Keratinocyte (primary cell): ENCODE data around the gene TMEM87A. TPM values are rescaled to one million over a fixed set of nuclear protein-coding genes. Genes with fewer than 3 reads are reported as not detected.

Experiments
- DNase-seq: peaks from one replicate; pipeline ENCODE4 v3.0.0-alpha.2; 2011; ENCODE audit warnings: low read depth, missing footprints, low spot score
- FAIRE-seq: peaks from 2 replicates; lab custom pipeline; 2011; peaks lifted over from hg19 to GRCh38; lab: Jason Lieb, UNC
- H2AFZ ChIP-seq: 2 replicates; pipeline ENCODE4 v1.6.0; 2012; ENCODE audit warnings: low read length, control low read depth, inconsistent platforms; ENCODE audit not compliant: control insufficient read depth
- H3K27ac ChIP-seq: 2 replicates; pipeline ENCODE4 v1.5.1; 2011; ENCODE audit warnings: low read length; ENCODE audit not compliant: control insufficient read depth, insufficient read depth
- H3K27me3 ChIP-seq: 3 replicates; pipeline ENCODE4 v1.6.0; 2011; ENCODE audit warnings: low read length; ENCODE audit not compliant: control insufficient read depth, insufficient read depth; ENCODE audit errors: extremely low read depth
- H3K36me3 ChIP-seq, 2 experiments: 2 replicates in 1 of 2; 3 replicates in 1 of 2; pipeline ENCODE4 v1.5.1; 2011; ENCODE audit warnings: low read length in 2 of 2, mild to moderate bottlenecking in 1 of 2; ENCODE audit not compliant: control insufficient read depth in 2 of 2, insufficient read depth in 2 of 2; ENCODE audit errors: extremely low read depth in 1 of 2
- H3K4me1 ChIP-seq: 3 replicates; pipeline ENCODE4 v1.5.1; 2011; ENCODE audit warnings: low read length; ENCODE audit not compliant: control insufficient read depth, insufficient read depth; ENCODE audit errors: extremely low read depth
- H3K4me2 ChIP-seq: 3 replicates; pipeline ENCODE4 v1.6.0; 2011; ENCODE audit warnings: low read depth, low read length; ENCODE audit not compliant: control insufficient read depth, insufficient read depth; ENCODE audit errors: extremely low read depth
- H3K4me3 ChIP-seq, 3 experiments: fragments of 200-600 bp in 1 of 3; sonication (generic) in 1 of 3; 2 replicates in 2 of 3; 3 replicates in 1 of 3; pipeline ENCODE4 v1.5.1; 2011 to 2016; ENCODE audit warnings: low read length in 3 of 3, mild to moderate bottlenecking in 3 of 3, control low read depth in 2 of 3, inconsistent platforms in 1 of 3, low read depth in 1 of 3, mixed read lengths in 1 of 3, mixed run types in 1 of 3, moderate library complexity in 1 of 3; ENCODE audit not compliant: control insufficient read depth in 2 of 3, insufficient read depth in 2 of 3; ENCODE audit errors: extremely low read depth in 1 of 3
- H3K79me2 ChIP-seq: 2 replicates; pipeline ENCODE4 v1.6.0; 2012; ENCODE audit warnings: low read length; ENCODE audit not compliant: control insufficient read depth, insufficient read depth
- H3K9ac ChIP-seq: 3 replicates; pipeline ENCODE4 v1.6.0; 2011; ENCODE audit warnings: low read length; ENCODE audit not compliant: control insufficient read depth, insufficient read depth; ENCODE audit errors: extremely low read depth
- H3K9me1 ChIP-seq: 3 replicates; pipeline ENCODE4 v1.6.0; 2011; ENCODE audit warnings: low read length; ENCODE audit not compliant: control insufficient read depth, insufficient read depth; ENCODE audit errors: extremely low read depth
- H3K9me3 ChIP-seq: 2 replicates; pipeline ENCODE4 v1.5.1; 2012; ENCODE audit warnings: low read depth, low read length; ENCODE audit not compliant: control insufficient read depth
- H4K20me1 ChIP-seq: 3 replicates; pipeline ENCODE4 v1.6.0; 2011; ENCODE audit warnings: low read length; ENCODE audit not compliant: control insufficient read depth, insufficient read depth; ENCODE audit errors: extremely low read depth
- CTCF ChIP-seq, 3 experiments: IDR thresholded peaks in 1 of 3; conservative IDR thresholded peaks in 1 of 3; optimal IDR thresholded peaks in 1 of 3; 2 replicates in 2 of 3; 3 replicates in 1 of 3; pipeline versions ENCODE3 to v1.5.1; 2011; ENCODE audit warnings: low read length in 3 of 3, mild to moderate bottlenecking in 3 of 3, moderate library complexity in 2 of 3, control low read depth in 1 of 3, inconsistent platforms in 1 of 3; ENCODE audit not compliant: insufficient read depth in 2 of 3; ENCODE audit errors: extremely low read depth in 1 of 3
- EZH2 ChIP-seq: IDR thresholded peaks from one replicate; pipeline ENCODE4 v1.6.1; 2012; ENCODE audit warnings: inconsistent platforms, mild to moderate bottlenecking, low read length, moderate library complexity
- dilution Hi-C: fragments of 300-500 bp; cut with MboI; formaldehyde crosslinking; loops from one replicate; pipeline ENCODE4 v1.7.0; 2020; ENCODE audit warnings: low sequenced_read_pairs; ENCODE audit not compliant: extremely low pct_ligation_motif_present
- polyA plus RNA-seq, 5 experiments: library from polyadenylated mRNA; depleted of rRNA in 3 of 5; stranded (reverse) in 3 of 5; stranded (forward) in 1 of 5; unstranded in 1 of 5; fragments of >200 nt; gene quantifications; 1 replicate in 1 of 5; 2 replicates in 3 of 5; 3 replicates in 1 of 5; pipeline versions ENCODE4 v1.2.1 to v1.2.3, GENCODE V29; 2011 to 2012; ENCODE audit warnings: missing spikeins in 2 of 5, low read depth in 1 of 5, low replicate concordance in 1 of 5

Gene TMEM87A
- polyA plus RNA-seq, 1 donor (not counting 4 experiments of a cell fraction or from before 2014, with no cell fraction given), result 43.7 TPM

DNA sequence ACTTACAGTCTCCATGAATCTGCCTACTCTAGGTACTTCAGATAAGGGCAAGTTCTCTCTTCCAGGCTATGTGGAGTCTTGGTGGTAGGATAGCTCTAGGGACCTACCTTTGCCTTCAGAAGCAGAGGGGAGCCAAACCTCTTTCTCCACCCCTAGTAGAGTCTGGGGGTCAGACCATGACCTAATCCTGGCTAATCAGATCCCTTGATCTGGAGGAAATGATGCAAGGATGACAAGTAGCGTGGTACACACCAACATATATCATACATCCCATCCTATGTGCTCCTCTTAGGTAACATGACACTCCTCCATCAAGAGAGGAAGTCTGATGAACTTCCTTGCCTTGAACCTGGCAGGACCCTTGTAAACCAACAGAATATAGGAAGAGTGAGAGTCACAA lies 101.4 kb downstream of the TMEM87A start:
- dilution Hi-C loops, result no loop called here

GRCh38 chr15:42171122-42171521 lies 102.1 kb downstream of the TMEM87A start:
- H2AFZ ChIP-seq, result no peak overlapping the region
- H3K36me3 ChIP-seq, result peaks cover 20 to 24% of the 10 kb centered on the region in 2 experiments
- FAIRE-seq, result no peak
- dilution Hi-C loops, result no loop called here
- no peaks in the 10 kb centered on the region for H3K4me1 ChIP-seq
- no peaks in the 10 kb centered on the region for H3K9me1 ChIP-seq
- H3K27me3 ChIP-seq, result no peaks in the 10 kb centered on the region
- no peak overlapping the region for H3K9ac ChIP-seq
- H3K27ac ChIP-seq, result no peak overlapping the region
- H4K20me1 ChIP-seq, result no peaks in the 10 kb centered on the region
- no peak overlapping the region for H3K4me2 ChIP-seq
- TF ChIP-seq CTCF (optimal IDR thresholded peaks at IDR 0.05 in 1 of 3, IDR thresholded peaks at IDR 0.05 in 1 of 3, conservative IDR thresholded peaks at IDR 0.05 in 1 of 3; ENCODE audit: extremely low read depth in 1 of 3, insufficient read depth in 2 of 3, low read length in 3 of 3), result no peak
- no peak for TF ChIP-seq EZH2
- no peaks in the 10 kb centered on the region for H3K79me2 ChIP-seq
- no peaks in the 10 kb centered on the region for H3K9me3 ChIP-seq
- DNase-seq, result no peak
- H3K4me3 ChIP-seq, result no peak overlapping the region

More for the DNA sequence above, 101.4 kb downstream of the TMEM87A start:
- H3K4me2 ChIP-seq, result no peak overlapping the region
- no peak overlapping the region for H3K4me3 ChIP-seq
- no peak overlapping the region for H3K9ac ChIP-seq
- no peaks in the 10 kb centered on the region for H3K79me2 ChIP-seq
- no peaks in the 10 kb centered on the region for H3K9me1 ChIP-seq
- H3K4me1 ChIP-seq, result no peaks in the 10 kb centered on the region
- H3K27me3 ChIP-seq, result no peaks in the 10 kb centered on the region
- no peaks in the 10 kb centered on the region for H3K9me3 ChIP-seq
- TF ChIP-seq CTCF (optimal IDR thresholded peaks at IDR 0.05 in 1 of 3, IDR thresholded peaks at IDR 0.05 in 1 of 3, conservative IDR thresholded peaks at IDR 0.05 in 1 of 3; ENCODE audit: extremely low read depth in 1 of 3, insufficient read depth in 2 of 3, low read length in 3 of 3) (no peak), EZH2 (no peak)
- no peak overlapping the region for H3K27ac ChIP-seq
- H2AFZ ChIP-seq, result no peak overlapping the region
- H3K36me3 ChIP-seq, result peaks cover 13 to 18% of the 10 kb centered on the region in 2 experiments
- no peak for FAIRE-seq
- DNase-seq, result no peak
- no peaks in the 10 kb centered on the region for H4K20me1 ChIP-seq
